IMR-90 (cell line): ENCODE measurements around the gene RHOBTB3. TPM values are rescaled to one million over a fixed set of nuclear protein-coding genes. Genes with fewer than 3 reads are reported as not detected.

ENCODE experiments used
- ATAC-seq: fragments of 200-7000 bp; cut with Tn5 transposase; 2 replicates; pipeline ENCODE4 v1.9.1; 2020; ENCODE audit warnings: low read depth, mild to moderate bottlenecking, moderate library complexity
- BruUV-seq: library from RNA; stranded (reverse); fragments of 400-500 nt; replicated peaks from 2 replicates; lab custom pipeline; 2021; lab: Mats Ljungman, UMichigan
- CTCF ChIA-PET: fragments of 300-600 bp; formaldehyde crosslinking; extraction: SDS; loops from one replicate; lab custom pipeline; 2021; ENCODE audit warnings: antibody characterized with exemption; lab: Yijun Ruan, JAX
- POLR2A ChIA-PET: fragments of 300-600 bp; sonication (Branson Sonifier 250); formaldehyde crosslinking; loops from one replicate; lab custom pipeline; 2022; ENCODE audit warnings: antibody characterized with exemption; ENCODE audit not compliant: unreplicated experiment; lab: Charles Lee
- DNase-seq: peaks from one replicate; pipeline ENCODE4 v3.0.0; 2013
- H2AFZ ChIP-seq: replicated peaks from 2 replicates; pipeline ENCODE3; 2013; ENCODE audit warnings: low read length, mild to moderate bottlenecking; ENCODE audit not compliant: poor library complexity
- H2AK5ac ChIP-seq: 2 replicates; pipeline ENCODE4 v1.6.1; 2013; ENCODE audit warnings: low read depth, low read length, inconsistent platforms
- H2AK9ac ChIP-seq: replicated peaks from 2 replicates; pipeline ENCODE3; 2013; ENCODE audit warnings: mild to moderate bottlenecking, low read depth, low read length, moderate library complexity; ENCODE audit not compliant: poor library complexity
- H2BK120ac ChIP-seq: 2 replicates; pipeline ENCODE4 v1.6.1; 2013; ENCODE audit warnings: low read depth, low read length, inconsistent platforms
- H2BK15ac ChIP-seq: 3 replicates; pipeline ENCODE4 v1.6.1; 2013; ENCODE audit warnings: low read depth, low read length, inconsistent platforms
- H2BK20ac ChIP-seq: 2 replicates; pipeline ENCODE4 v1.6.1; 2013; ENCODE audit warnings: low read depth, mild to moderate bottlenecking, inconsistent platforms, low read length, moderate library complexity
- H2BK5ac ChIP-seq: 2 replicates; pipeline ENCODE4 v1.6.1; 2013; ENCODE audit warnings: mild to moderate bottlenecking, low read depth, low read length, inconsistent platforms; ENCODE audit not compliant: poor library complexity, severe bottlenecking
- H3K14ac ChIP-seq: replicated peaks from 2 replicates; pipeline ENCODE4 v1.6.1; 2013; ENCODE audit warnings: low read depth, low read length, inconsistent platforms
- H3K18ac ChIP-seq: 2 replicates; pipeline ENCODE4 v1.6.1; 2013; ENCODE audit warnings: low read depth, low read length, control low read depth
- H3K23ac ChIP-seq: 2 replicates; pipeline ENCODE4 v1.6.1; 2013; ENCODE audit warnings: low read depth, low read length, inconsistent platforms
- H3K27ac ChIP-seq: 2 replicates; pipeline ENCODE4 v1.5.1; 2013; ENCODE audit warnings: mild to moderate bottlenecking, control low read depth, low read length; ENCODE audit not compliant: insufficient read depth
- H3K27me3 ChIP-seq: 2 replicates; pipeline ENCODE4 v1.6.1; 2013; ENCODE audit warnings: low read length; ENCODE audit not compliant: control insufficient read depth, insufficient read depth
- H3K36me3 ChIP-seq: 2 replicates; pipeline ENCODE4 v1.6.1; 2013; ENCODE audit warnings: low read length, mixed read lengths; ENCODE audit not compliant: control insufficient read depth, insufficient read depth
- H3K4ac ChIP-seq: 2 replicates; pipeline ENCODE4 v1.6.1; 2013; ENCODE audit warnings: low read depth, low read length, inconsistent platforms
- H3K4me1 ChIP-seq: 2 replicates; pipeline ENCODE4 v1.6.1; 2013; ENCODE audit warnings: low read length, mixed read lengths; ENCODE audit not compliant: control insufficient read depth, insufficient read depth
- H3K4me2 ChIP-seq: 2 replicates; pipeline ENCODE4 v1.6.1; 2013; ENCODE audit warnings: low read depth, mild to moderate bottlenecking, control low read depth, low read length, moderate library complexity
- H3K4me3 ChIP-seq: 2 replicates; pipeline ENCODE4 v1.5.1; 2013; ENCODE audit warnings: low read depth, mild to moderate bottlenecking, control low read depth, low read length, moderate library complexity; ENCODE audit not compliant: insufficient read depth
- H3K56ac ChIP-seq: 2 replicates; pipeline ENCODE4 v1.6.1; 2013; ENCODE audit warnings: low read length, inconsistent platforms; ENCODE audit not compliant: insufficient read depth; ENCODE audit errors: extremely low read depth
- H3K79me1 ChIP-seq, 2 experiments: 2 replicates each; pipeline ENCODE4 v1.6.1; 2013; ENCODE audit warnings: low read length in 2 of 2, inconsistent platforms in 1 of 2, low read depth in 1 of 2
- H3K9ac ChIP-seq: 2 replicates; pipeline ENCODE4 v1.6.1; 2013; ENCODE audit warnings: low read depth, low read length, control low read depth
- H3K9me1 ChIP-seq: 2 replicates; pipeline ENCODE4 v1.6.1; 2013; ENCODE audit warnings: low read length, inconsistent platforms; ENCODE audit not compliant: insufficient read depth
- H3K9me3 ChIP-seq: 2 replicates; pipeline ENCODE4 v1.6.1; 2013; ENCODE audit warnings: low read length; ENCODE audit not compliant: control insufficient read depth, insufficient read depth
- H4K20me1 ChIP-seq: 2 replicates; pipeline ENCODE4 v1.6.1; 2013; ENCODE audit warnings: low read length, inconsistent platforms; ENCODE audit not compliant: insufficient read depth
- H4K5ac ChIP-seq: 2 replicates; pipeline ENCODE4 v1.6.1; 2013; ENCODE audit warnings: mild to moderate bottlenecking, low read depth, low read length, control low read depth
- H4K8ac ChIP-seq, 2 experiments: 2 replicates each; pipeline ENCODE4 v1.6.1; 2013; ENCODE audit warnings: low read depth in 2 of 2, low read length in 2 of 2, control low read depth in 1 of 2, inconsistent platforms in 1 of 2
- H4K91ac ChIP-seq: 2 replicates; pipeline ENCODE4 v1.6.1; 2013; ENCODE audit warnings: low read depth, low read length, inconsistent platforms; ENCODE audit not compliant: insufficient read depth
- FOS ChIP-seq: fragments of 150-350 bp; IDR thresholded peaks from 2 replicates; pipeline ENCODE4 v1.6.1; 2016; ENCODE audit warnings: low read depth, low read length
- MAFK ChIP-seq: IDR thresholded peaks from 2 replicates; pipeline ENCODE4 v1.6.1; 2012; ENCODE audit warnings: low read depth, low read length, improper control_type of control experiment
- WGBS, 2 experiments: methylation state at CpG; one replicate each; pipeline versions ENCODE4 v1.1.5 to v1.1.7; 2013; ENCODE audit warnings: missing lambda C conversion rate in 2 of 2; ENCODE audit not compliant: insufficient read length in 1 of 2; ENCODE audit errors: extremely low coverage in 2 of 2; 5-methylcytosine and 5-hydroxymethylcytosine counted together
- dilution Hi-C: fragments of 300-500 bp; cut with HindIII; formaldehyde crosslinking; loops from one replicate; pipeline ENCODE4 v1.14.3; 2018; ENCODE audit warnings: low sequenced_read_pairs; ENCODE audit not compliant: unreplicated experiment
- in situ Hi-C: fragments of 300-500 bp; cut with MboI; formaldehyde crosslinking; loops from 3 replicates; pipeline ENCODE4 v1.14.3; 2019; ENCODE audit warnings: low sequenced_read_pairs, inconsistent platforms, mixed read lengths
- intact Hi-C: fragments of 100-400 bp; cut with micrococcal nuclease; formaldehyde crosslinking; loops from 2 replicates; pipeline ENCODE4 v1.10.0; 2022
- polyA plus RNA-seq, 3 experiments: library from polyadenylated mRNA; depleted of rRNA; stranded (reverse); fragments of >200 nt; gene quantifications; 2 replicates each; pipeline ENCODE4 v1.2.3, GENCODE V29; 2012; ENCODE audit warnings: low replicate concordance in 1 of 3
- total RNA-seq: library from RNA; depleted of rRNA; stranded (reverse); fragments of >200 nt; gene quantifications from 2 replicates; pipeline ENCODE4 v1.2.3, GENCODE V29; 2012

Gene RHOBTB3
- total and polyA plus RNA-seq, 2 of the 4 experiments (the other 2 are of a cell fraction), result 117 to 447 TPM

- Histone ChIP-seq H3K27me3 (no peaks in the 10 kb centered on the region), H3K56ac (no peak overlapping the region), H2BK5ac (no peak overlapping the region), H3K36me3 (no peaks in the 10 kb centered on the region), H2AFZ (no peak overlapping the region), H4K8ac (0 out of 4 replicates have a peak overlapping the region, but pooled peaks of 1 of the 2 experiments have one; percentile 9), H3K4ac (no peak overlapping the region), H2AK9ac (no peak overlapping the region), H3K23ac (no peak overlapping the region), H2BK15ac (0 out of 3 replicates have a peak overlapping the region, but pooled peaks have one; percentile 3), H3K9me3 (no peaks in the 10 kb centered on the region), H3K9me1 (no peaks in the 10 kb centered on the region; the same call in 1 of the 2 replicates), H3K14ac (no peak overlapping the region), H3K9ac (no peak overlapping the region), H4K91ac (peak overlapping the region; percentile 23; the same call in 1 of the 2 replicates), H3K79me1 (no peaks in the 10 kb centered on the region; a peak in 1 of 4 replicates), H3K4me3 (no peak overlapping the region), H3K4me2 (no peak overlapping the region), H3K4me1 (peaks cover 4% of the 10 kb centered on the region), H3K27ac (peak overlapping the region; percentile 38; the same call in 1 of the 2 replicates), H2BK120ac (peak overlapping the region; percentile 61; the same call in 1 of the 2 replicates), H4K5ac (no peak overlapping the region; the same call in 1 of the 2 replicates), H4K20me1 (no peaks in the 10 kb centered on the region), H2AK5ac (no peak overlapping the region), H2BK20ac (peak overlapping the region; percentile 60), H3K18ac (peak overlapping the region; percentile 32; the same call in 1 of the 2 replicates)
- DNase-seq (no peak), ATAC-seq (no peak)
- POLR2A ChIA-PET, result no interaction called here
- CTCF ChIA-PET, result no interaction called here
- TF ChIP-seq FOS (no peak), MAFK (peak; percentile 69)
- dilution Hi-C loops (no loop called here), in situ Hi-C loops (no loop called here), intact Hi-C loops (no loop called here)
- no TSS peak for BruUV-seq
- 100% methylated on average over 1 to 3 of the region's 4 CpGs for WGBS, 2 experiments
Observed at GRCh38 chr5:95713960-95714710, 17.0 kb upstream of the RHOBTB3 start.
